ENCODE measurements around the gene SCARF1.

DNA sequence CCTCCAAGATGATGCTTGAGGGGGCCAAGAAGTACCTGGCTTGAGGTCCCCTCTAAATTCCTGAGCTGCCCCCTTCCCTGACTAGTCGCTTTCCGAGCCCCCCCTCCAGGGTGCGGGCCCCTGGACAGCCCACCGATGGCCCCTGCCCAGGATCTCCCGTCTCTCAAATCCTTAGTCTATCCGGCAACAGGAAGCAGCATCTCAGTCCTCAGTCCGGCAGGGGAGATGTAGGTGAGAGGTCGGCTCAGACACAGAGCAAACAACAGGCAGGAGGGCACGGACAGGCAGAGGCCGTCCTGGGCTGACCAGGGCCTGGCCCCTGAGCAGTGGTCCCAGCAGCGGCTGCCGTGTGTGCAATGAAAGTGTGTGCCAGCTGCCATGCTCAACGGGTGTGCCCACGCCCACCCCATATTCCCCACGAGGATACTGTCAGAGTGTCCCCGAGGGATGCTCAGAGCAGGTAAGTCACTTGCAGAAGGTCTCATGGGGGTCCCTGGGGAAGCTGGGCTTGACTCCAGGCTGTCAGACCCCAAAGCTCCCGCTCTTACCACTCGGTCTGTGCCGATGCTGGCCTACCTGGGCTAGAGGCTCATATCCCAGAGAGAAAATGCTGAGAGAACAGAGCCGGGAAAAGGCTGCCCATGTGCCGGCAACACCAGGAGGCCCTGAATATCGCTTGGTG lies 24.1 kb downstream of the SCARF1 start:
- TF ChIP-seq, protein P1, sequence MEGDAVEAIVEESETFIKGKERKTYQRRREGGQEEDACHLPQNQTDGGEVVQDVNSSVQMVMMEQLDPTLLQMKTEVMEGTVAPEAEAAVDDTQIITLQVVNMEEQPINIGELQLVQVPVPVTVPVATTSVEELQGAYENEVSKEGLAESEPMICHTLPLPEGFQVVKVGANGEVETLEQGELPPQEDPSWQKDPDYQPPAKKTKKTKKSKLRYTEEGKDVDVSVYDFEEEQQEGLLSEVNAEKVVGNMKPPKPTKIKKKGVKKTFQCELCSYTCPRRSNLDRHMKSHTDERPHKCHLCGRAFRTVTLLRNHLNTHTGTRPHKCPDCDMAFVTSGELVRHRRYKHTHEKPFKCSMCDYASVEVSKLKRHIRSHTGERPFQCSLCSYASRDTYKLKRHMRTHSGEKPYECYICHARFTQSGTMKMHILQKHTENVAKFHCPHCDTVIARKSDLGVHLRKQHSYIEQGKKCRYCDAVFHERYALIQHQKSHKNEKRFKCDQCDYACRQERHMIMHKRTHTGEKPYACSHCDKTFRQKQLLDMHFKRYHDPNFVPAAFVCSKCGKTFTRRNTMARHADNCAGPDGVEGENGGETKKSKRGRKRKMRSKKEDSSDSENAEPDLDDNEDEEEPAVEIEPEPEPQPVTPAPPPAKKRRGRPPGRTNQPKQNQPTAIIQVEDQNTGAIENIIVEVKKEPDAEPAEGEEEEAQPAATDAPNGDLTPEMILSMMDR (IDR thresholded peaks at IDR 0.05): no peak
- no peak for TF ChIP-seq EP300 (IDR thresholded peaks at IDR 0.05)
- TF ChIP-seq POLR2A (IDR thresholded peaks at IDR 0.05): no peak

Measured in suprapubic skin (tissue), 3 donors.